Activated CD8-positive, alpha-beta memory T cell treated with anti-CD3 and anti-CD28 coated beads for 36 hours (primary cell): ENCODE data around the gene LORICRIN. TPM values are rescaled to one million over a fixed set of nuclear protein-coding genes. Genes with fewer than 3 reads are reported as not detected.

Experiments
- CTCF ChIA-PET: fragments of 350-600 bp; sonication (Branson Sonifier 250); formaldehyde crosslinking; loops from one replicate; lab custom pipeline; 2021; ENCODE audit warnings: antibody characterized with exemption; lab: Charles Lee
- POLR2A ChIA-PET: fragments of 350-600 bp; sonication (Branson Sonifier 250); formaldehyde crosslinking; loops from one replicate; lab custom pipeline; 2021; ENCODE audit warnings: antibody characterized with exemption; lab: Charles Lee
- total RNA-seq, 2 experiments: library from RNA; stranded (reverse); gene quantifications; one replicate each; pipeline ENCODE4 v1.2.3, GENCODE V29; 2021

The LORICRIN gene
- total RNA-seq, 2 experiments from 2014 or later: not detected

GRCh38 chr1:153246018-153246417, 13.5 kb upstream of the LORICRIN start:
- ChIA-PET CTCF (no interaction called here), POLR2A (no interaction called here)

- POLR2A ChIA-PET: no interaction called here
- CTCF ChIA-PET: interaction anchor here (1.0 kb wide), 1 partner anchor 23 kb away, joined by 3 read pairs; no protein-coding TSS in a partner anchor
These were observed 12.7 kb upstream of the LORICRIN start for GRCh38 chr1:153246825-153247224.

GRCh38 chr1:153248176-153248879, 11.2 kb upstream of the LORICRIN start:
- CTCF ChIA-PET: interaction anchor here (0.6 kb wide), 1 partner anchor 1422 kb away, joined by 3 read pairs; no protein-coding TSS in a partner anchor
- POLR2A ChIA-PET: no interaction called here

DNA sequence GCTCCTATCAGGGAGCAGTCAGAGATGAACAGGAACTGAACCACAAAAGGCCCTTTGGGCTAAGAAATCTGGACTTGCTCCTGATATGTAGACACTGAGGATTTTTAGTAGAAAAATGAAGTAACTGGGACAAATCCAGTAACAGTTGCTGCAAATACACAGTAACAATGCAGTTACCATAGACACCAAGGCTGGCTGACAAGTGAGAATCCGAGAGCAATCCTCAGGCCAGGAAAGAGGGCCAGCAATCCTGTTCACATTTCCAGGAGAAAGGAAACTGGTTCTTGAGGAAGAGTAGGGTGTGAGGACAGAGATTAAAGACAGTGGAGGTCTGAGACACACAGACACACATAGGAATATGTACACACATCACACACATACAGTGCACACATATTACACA, 9.3 kb upstream of the LORICRIN start:
- ChIA-PET CTCF (no interaction called here), POLR2A (no interaction called here)

GRCh38 chr1:153251087-153251486, 8.4 kb upstream of the LORICRIN start:
- CTCF ChIA-PET: no interaction called here
- POLR2A ChIA-PET: no interaction called here

DNA sequence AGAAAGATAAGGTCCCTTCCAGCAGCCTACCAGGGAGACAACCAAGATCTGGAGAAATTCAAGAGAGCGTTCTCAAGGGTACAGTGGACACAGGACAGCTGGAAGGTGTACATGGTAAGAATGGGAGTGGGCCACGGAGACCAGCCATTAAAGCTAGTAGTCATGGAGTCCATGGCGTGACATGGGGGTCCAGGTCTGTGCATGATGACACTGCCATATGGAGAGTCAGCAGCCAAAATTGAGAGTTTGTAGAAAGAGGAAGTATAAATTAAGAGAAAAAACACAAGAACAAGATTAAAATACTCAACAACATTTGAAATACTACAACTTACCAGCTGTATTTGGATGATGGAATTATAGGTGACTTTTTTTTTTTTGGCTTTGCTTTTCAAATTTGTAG, 7.9 kb upstream of the LORICRIN start:
- POLR2A ChIA-PET: no interaction called here
- CTCF ChIA-PET: no interaction called here

- ChIA-PET CTCF (no interaction called here), POLR2A (no interaction called here)
These were observed 7.5 kb upstream of the LORICRIN start for GRCh38 chr1:153251988-153252387.

DNA sequence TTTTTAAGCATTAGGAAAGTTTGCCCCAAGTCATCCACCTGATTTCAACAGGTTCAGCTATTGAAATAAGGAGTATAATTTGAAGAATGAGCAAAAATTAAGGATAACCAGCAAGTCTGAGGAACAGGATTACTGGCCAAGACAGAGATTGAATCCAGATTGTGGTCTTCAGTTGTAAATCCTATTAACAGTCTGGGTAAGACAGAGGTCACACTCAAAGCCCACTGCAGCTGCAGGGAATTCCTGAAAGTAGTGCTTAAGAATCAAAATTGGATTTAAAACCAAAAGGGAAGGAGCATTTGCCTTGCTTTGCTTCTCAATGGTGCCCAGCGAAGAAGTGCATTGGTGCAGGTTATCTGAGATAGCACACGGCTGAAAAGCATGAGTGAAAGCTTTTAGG, 6.4 kb upstream of the LORICRIN start:
- ChIA-PET POLR2A (no interaction called here), CTCF (no interaction called here)

- CTCF ChIA-PET: no interaction called here
- POLR2A ChIA-PET: no interaction called here
These were observed 5.8 kb upstream of the LORICRIN start for GRCh38 chr1:153253693-153254092.

GRCh38 chr1:153260585-153261280, 1.2 kb downstream of the LORICRIN start:
- ChIA-PET CTCF (no interaction called here), POLR2A (no interaction called here)

DNA sequence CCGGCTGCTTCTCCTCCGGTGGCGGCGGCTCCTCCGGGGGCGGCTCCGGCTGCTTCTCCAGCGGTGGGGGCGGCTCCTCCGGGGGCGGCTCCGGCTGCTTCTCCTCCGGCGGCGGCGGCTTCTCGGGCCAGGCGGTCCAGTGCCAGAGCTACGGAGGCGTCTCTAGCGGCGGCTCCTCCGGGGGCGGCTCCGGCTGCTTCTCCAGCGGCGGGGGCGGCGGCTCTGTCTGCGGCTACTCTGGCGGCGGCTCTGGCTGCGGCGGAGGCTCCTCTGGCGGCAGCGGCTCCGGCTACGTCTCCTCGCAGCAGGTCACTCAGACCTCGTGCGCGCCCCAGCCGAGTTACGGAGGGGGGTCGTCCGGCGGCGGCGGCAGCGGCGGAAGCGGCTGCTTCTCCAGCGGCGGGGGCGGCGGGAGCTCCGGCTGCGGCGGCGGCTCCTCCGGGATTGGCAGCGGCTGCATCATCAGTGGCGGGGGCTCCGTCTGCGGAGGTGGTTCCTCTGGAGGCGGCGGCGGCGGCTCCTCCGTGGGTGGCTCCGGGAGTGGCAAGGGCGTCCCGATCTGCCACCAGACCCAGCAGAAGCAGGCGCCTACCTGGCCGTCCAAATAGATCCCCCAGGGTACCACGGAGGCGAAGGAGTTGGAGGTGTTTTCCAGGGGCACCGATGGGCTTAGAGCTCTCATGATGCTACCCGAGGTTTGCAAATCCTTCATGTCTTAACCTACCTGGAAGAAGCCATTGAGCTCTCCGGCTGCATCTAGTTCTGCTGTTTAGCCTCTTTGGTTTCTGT, 2.0 kb downstream of the LORICRIN start:
- ChIA-PET CTCF (no interaction called here), POLR2A (no interaction called here)

DNA sequence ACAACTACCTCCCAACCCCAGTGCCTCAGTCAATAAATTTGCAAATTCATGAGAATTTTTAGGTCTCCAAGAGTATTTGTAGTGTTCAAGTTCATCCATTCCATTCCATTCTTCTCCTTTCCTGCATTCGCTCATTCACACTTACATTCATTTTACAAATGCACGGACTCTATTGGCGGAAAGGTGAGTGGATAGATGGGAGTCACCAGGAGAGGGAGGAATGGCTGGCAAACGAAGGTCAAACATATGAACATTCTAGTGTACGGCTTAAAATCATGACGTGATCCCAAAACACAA, 2.5 kb downstream of the LORICRIN start:
- ChIA-PET CTCF (no interaction called here), POLR2A (no interaction called here)

DNA sequence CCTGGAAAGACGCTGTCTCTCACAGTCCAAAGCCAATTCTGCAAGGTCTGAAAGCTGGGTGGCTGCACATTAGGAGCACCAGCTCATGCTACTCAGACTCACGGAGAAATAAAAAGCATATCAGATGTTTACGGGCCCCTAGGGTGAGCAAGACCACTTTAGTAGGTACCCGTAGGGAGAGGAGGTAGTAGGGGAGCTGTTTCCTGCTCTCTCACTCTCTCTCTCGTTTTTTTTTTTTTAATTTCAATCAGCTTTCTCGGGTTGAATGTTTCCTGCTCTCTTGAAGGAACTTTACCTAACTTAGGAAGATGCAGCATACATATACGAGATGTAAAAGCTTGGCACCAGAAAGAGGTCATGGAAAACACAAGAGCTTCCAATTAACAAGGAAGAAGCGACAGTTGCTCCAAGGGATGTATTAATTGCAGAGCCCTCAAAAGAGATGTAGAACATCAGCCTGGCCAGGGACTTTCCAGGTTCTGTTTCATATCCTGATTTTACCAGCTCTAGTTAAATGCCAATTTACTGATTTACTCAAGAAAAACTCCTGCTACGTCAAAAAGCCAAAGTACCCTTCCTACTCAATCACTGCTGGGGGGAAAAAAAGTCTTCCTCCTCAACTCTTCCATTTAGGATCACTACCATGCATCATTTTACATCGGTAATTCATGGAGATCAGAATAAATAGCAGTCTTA, 3.1 kb downstream of the LORICRIN start:
- POLR2A ChIA-PET: no interaction called here
- CTCF ChIA-PET: no interaction called here

DNA sequence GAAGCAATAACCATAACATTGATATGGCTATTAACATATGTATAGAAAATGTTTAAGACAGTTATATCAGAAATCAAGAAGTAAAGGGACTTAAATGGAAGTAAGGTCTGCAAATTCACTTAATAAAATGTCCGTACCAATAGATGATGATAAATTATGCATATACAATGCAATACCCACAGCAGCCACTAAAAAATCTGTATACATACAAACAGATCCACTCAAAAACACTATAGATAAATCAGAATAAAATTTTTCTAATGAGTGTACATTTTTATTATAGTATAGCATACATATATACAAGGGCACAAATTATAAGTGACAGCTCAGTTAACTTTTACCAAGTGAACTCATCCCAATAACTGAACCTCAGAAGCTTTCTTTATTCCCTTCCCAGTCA, 6.0 kb downstream of the LORICRIN start:
- POLR2A ChIA-PET: no interaction called here

DNA sequence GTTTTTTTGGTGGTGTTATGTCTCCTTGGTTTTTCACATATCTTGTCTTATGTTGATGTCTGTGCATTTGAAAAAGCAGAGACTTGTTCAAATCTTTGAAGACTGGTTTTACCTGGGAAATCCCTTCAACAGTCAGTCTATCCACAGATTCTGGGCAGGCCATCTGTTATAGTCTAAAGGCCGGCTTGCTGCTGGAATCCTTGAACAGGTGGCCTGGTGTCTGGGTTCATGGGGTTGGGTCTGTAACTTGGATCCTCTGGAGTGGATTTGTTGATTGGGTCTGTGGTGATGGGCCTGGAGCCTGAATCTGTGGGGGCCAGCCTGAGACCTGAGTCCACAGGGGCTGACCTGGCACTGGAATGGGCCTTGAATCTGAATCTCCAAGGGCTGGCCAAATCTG, 12.2 kb downstream of the LORICRIN start:
- ChIA-PET POLR2A (no interaction called here), CTCF (no interaction called here)

More for the DNA sequence above, 6.0 kb downstream of the LORICRIN start:
- CTCF ChIA-PET: no interaction called here

- CTCF ChIA-PET: no interaction called here
- POLR2A ChIA-PET: no interaction called here
These were observed 12.7 kb downstream of the LORICRIN start for GRCh38 chr1:153272186-153272585.

GRCh38 chr1:153277852-153278251, 18.4 kb downstream of the LORICRIN start:
- ChIA-PET CTCF (no interaction called here), POLR2A (no interaction called here)

DNA sequence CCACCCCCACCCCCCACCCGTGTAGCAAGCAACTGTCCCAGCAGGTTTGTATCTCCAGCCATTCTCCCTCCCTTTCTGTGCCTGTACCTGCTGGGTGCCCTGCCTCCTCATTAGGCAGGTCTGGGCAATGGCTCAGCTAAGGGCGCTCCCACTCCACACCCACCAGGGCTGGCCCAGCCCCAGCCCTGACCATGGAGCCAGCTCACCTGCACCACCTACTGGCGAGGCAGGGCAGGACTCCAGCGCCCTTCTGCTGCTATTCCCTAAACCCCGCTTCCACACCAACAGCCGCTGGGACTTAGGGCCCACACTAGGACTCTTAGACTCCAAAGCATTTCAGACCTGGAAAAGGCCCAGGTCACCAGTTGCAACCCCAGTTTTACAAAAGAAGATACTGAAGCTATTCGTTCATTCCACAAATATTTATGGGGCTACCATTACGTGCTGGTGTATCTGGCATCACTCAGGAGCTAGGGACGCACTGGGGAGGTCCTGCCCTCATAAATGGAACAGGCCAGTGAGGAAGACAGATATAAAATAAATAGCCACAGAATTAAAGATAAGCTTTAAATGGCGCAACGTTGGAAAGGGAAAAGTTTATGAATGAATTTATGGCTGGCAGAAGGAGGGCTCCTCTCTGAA, 29.3 kb downstream of the LORICRIN start:
- CTCF ChIA-PET: interaction anchor here (1.0 kb wide), 1 partner anchor 66 kb away, joined by 4 read pairs; no protein-coding TSS in a partner anchor
- POLR2A ChIA-PET: no interaction called here

GRCh38 chr1:153291514-153291913, 32.0 kb downstream of the LORICRIN start:
- CTCF ChIA-PET: no interaction called here
- POLR2A ChIA-PET: no interaction called here
